Measurements from ENCODE around the gene ONECUT1.

Gene ONECUT1

DNA sequence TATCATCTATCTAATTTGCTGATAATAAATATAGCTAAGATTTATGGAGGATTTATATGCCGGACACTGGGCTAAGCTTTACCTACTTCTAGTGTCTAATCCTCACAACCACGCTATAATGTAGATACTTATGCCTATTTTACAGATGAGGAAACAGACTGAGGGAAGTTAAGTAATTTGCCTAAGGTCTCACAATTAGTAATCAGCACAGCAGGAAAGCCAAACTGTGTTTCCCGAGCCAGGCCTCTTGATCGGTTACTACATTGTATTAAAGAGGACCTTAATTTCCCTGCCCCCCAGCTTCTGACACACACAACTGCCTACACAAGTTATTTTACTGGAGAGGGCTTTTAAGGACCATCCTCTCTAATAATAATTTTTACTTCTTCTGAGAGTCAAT, 40.9 kb downstream of the ONECUT1 start:
- Histone ChIP-seq H2AFZ (ENCODE audit: low read length) (no peak overlapping the region), H3K9me2 (ENCODE audit: low read depth, low read length) (no peaks in the 10 kb centered on the region), H3K4me3 (ENCODE audit: low read depth, low read length, poor library complexity, severe bottlenecking) (no peak overlapping the region), H3K9ac (ENCODE audit: low read length) (no peak overlapping the region), H3K36me3 (ENCODE audit: insufficient read depth, low read length) (no peaks in the 10 kb centered on the region; the same call in 1 of the 2 replicates), H3K27ac (ENCODE audit: low read depth, low read length, poor library complexity, severe bottlenecking) (no peak overlapping the region), H3K4me2 (ENCODE audit: low read length) (no peak overlapping the region), H3K9me3 (ENCODE audit: low read length) (no peaks in the 10 kb centered on the region), H4K20me1 (ENCODE audit: insufficient read depth, low read length) (no peaks in the 10 kb centered on the region), H3K4me1 (ENCODE audit: insufficient read depth, low read length, severe bottlenecking) (no peaks in the 10 kb centered on the region), H3K79me2 (ENCODE audit: insufficient read depth, low read length) (no peaks in the 10 kb centered on the region), H3F3A (ENCODE audit: insufficient read depth, low read length) (no peaks in the 10 kb centered on the region), H3K27me3 (ENCODE audit: insufficient read depth, low read length) (no peaks in the 10 kb centered on the region)
- TF ChIP-seq, protein P1, sequence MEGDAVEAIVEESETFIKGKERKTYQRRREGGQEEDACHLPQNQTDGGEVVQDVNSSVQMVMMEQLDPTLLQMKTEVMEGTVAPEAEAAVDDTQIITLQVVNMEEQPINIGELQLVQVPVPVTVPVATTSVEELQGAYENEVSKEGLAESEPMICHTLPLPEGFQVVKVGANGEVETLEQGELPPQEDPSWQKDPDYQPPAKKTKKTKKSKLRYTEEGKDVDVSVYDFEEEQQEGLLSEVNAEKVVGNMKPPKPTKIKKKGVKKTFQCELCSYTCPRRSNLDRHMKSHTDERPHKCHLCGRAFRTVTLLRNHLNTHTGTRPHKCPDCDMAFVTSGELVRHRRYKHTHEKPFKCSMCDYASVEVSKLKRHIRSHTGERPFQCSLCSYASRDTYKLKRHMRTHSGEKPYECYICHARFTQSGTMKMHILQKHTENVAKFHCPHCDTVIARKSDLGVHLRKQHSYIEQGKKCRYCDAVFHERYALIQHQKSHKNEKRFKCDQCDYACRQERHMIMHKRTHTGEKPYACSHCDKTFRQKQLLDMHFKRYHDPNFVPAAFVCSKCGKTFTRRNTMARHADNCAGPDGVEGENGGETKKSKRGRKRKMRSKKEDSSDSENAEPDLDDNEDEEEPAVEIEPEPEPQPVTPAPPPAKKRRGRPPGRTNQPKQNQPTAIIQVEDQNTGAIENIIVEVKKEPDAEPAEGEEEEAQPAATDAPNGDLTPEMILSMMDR (IDR thresholded peaks at IDR 0.05; ENCODE audit: low read length): no peak
- TF ChIP-seq EZH2 (IDR thresholded peaks at IDR 0.05; ENCODE audit: borderline replicate concordance, low read length): no peak

DNA sequence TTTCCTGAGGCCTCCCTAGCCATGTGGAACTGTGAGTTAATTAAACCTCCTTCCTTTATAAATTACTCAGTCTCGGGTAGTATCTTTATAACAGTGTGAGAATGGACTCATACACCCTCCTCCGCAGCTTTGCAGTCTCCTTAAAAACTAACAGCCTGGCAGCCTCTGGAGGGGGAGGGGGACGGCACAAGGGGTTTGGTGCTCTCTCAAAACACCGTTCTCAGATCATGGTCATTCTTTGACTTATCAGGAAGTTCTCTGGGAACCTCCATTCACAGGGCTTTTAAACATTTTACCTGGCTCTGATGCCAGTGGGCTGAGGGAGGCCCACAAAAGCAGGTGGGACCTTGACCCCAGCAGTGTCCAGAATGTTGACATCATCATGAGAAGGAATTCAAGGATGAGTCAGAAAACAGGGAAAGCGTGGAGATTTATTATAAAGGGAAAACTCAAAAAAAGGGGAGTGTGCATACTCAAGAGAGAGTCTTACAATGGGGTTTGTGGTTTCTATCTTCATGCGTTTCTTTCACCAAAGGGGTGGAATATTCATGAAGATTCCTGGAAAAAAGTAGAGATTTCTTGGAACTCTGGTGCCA, 43.9 kb downstream of the ONECUT1 start:
- H3K27me3 ChIP-seq (ENCODE audit: insufficient read depth, low read length): no peaks in the 10 kb centered on the region
- no peaks in the 10 kb centered on the region for H3K9me3 ChIP-seq (ENCODE audit: low read length)
- H3K4me2 ChIP-seq (ENCODE audit: low read length): no peak overlapping the region
- H3K27ac ChIP-seq (ENCODE audit: low read depth, low read length, poor library complexity, severe bottlenecking): no peak overlapping the region
- TF ChIP-seq EZH2 (IDR thresholded peaks at IDR 0.05; ENCODE audit: borderline replicate concordance, low read length): no peak
- TF ChIP-seq, protein P1 (IDR thresholded peaks at IDR 0.05; ENCODE audit: low read length): no peak
- no peaks in the 10 kb centered on the region for H3F3A ChIP-seq (ENCODE audit: insufficient read depth, low read length)
- no peak overlapping the region for H3K9ac ChIP-seq (ENCODE audit: low read length)
- H3K9me2 ChIP-seq (ENCODE audit: low read depth, low read length): no peaks in the 10 kb centered on the region
- H3K79me2 ChIP-seq (ENCODE audit: insufficient read depth, low read length): no peaks in the 10 kb centered on the region
- no peaks in the 10 kb centered on the region for H4K20me1 ChIP-seq (ENCODE audit: insufficient read depth, low read length)
- H3K4me1 ChIP-seq (ENCODE audit: insufficient read depth, low read length, severe bottlenecking): no peaks in the 10 kb centered on the region
- H3K36me3 ChIP-seq (ENCODE audit: insufficient read depth, low read length): no peaks in the 10 kb centered on the region; the same call in 1 of the 2 replicates
- no peak overlapping the region for H2AFZ ChIP-seq (ENCODE audit: low read length)
- H3K4me3 ChIP-seq (ENCODE audit: low read depth, low read length, poor library complexity, severe bottlenecking): no peak overlapping the region

DNA sequence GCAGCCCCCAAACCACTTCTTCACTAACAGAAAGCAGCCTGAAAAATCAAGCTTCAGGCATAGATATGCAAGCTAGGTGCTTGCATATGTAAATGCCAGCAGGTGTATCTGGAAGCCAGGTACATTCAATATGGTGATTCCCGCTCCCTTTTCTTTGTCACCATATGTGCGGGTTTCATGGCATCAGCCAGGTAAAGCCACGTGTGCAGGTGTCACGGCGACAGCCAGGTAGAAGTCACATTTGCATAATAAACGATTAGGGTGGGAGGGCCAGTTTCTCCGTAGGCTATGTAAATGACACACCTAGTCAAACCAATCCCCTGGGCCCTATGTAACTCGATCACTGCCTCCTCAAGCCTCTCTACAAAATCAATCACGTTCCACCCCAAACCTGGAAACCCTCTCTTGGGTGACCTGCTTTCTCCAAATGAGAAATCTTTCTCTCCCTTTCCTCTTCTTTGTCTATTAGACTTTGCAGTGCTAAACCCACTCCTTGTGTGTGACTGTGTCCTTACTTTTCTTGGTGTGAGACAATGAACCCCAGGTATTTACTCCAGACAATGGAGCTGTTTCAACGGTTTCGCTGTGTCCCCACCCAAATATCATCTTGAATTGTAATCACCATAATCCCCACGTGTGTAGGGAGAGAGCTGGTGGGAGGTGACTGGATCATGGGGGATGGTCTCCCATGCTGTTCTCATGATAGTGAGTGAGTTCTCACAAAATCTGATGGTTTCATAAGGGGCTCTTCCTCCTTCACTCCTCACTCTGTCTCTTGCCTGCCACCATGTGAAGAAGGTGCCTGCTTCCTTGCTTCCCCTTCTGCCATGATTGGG, 44.6 kb downstream of the ONECUT1 start:
- H3K4me3 ChIP-seq (ENCODE audit: low read depth, low read length, poor library complexity, severe bottlenecking): no peak overlapping the region
- H3K4me1 ChIP-seq (ENCODE audit: insufficient read depth, low read length, severe bottlenecking): no peaks in the 10 kb centered on the region
- H3K27ac ChIP-seq (ENCODE audit: low read depth, low read length, poor library complexity, severe bottlenecking): no peak overlapping the region
- no peaks in the 10 kb centered on the region for H3K79me2 ChIP-seq (ENCODE audit: insufficient read depth, low read length)
- H2AFZ ChIP-seq (ENCODE audit: low read length): no peak overlapping the region
- no peaks in the 10 kb centered on the region for H3F3A ChIP-seq (ENCODE audit: insufficient read depth, low read length)
- no peaks in the 10 kb centered on the region for H4K20me1 ChIP-seq (ENCODE audit: insufficient read depth, low read length)
- H3K9ac ChIP-seq (ENCODE audit: low read length): no peak overlapping the region
- H3K9me2 ChIP-seq (ENCODE audit: low read depth, low read length): no peaks in the 10 kb centered on the region
- no peaks in the 10 kb centered on the region; the same call in 1 of the 2 replicates for H3K36me3 ChIP-seq (ENCODE audit: insufficient read depth, low read length)
- H3K4me2 ChIP-seq (ENCODE audit: low read length): no peak overlapping the region
- no peaks in the 10 kb centered on the region for H3K9me3 ChIP-seq (ENCODE audit: low read length)
- no peaks in the 10 kb centered on the region for H3K27me3 ChIP-seq (ENCODE audit: insufficient read depth, low read length)
- TF ChIP-seq, protein P1 (IDR thresholded peaks at IDR 0.05; ENCODE audit: low read length): no peak
- no peak for TF ChIP-seq EZH2 (IDR thresholded peaks at IDR 0.05; ENCODE audit: borderline replicate concordance, low read length)

Data from OCI-LY1 (cell line).